Mammary epithelial cell (primary cell): ENCODE results near the gene LEFTY2.

ENCODE experiments used
- CTCF ChIP-seq, 2 donors: IDR thresholded peaks in 1 of 2; conservative IDR thresholded peaks in 1 of 2; 2 replicates each; pipeline ENCODE4 v1.5.1; 2011 to 2012; ENCODE audit warnings: inconsistent platforms in 2 of 2, low read length in 2 of 2, mild to moderate bottlenecking in 2 of 2, control low read depth in 1 of 2, low read depth in 1 of 2; ENCODE audit not compliant: insufficient read depth in 1 of 2; ENCODE audit errors: extremely low read depth in 1 of 2
- EZH2 ChIP-seq: IDR thresholded peaks from 2 replicates; pipeline ENCODE4 v1.6.1; 2012; ENCODE audit warnings: low read length, inconsistent platforms, borderline replicate concordance

GRCh38 chr1:225944387-225944786 is 3.4 kb upstream of the LEFTY2 start:
- TF ChIP-seq CTCF (conservative IDR thresholded peaks at IDR 0.05 in 1 of 2, IDR thresholded peaks at IDR 0.05 in 1 of 2; ENCODE audit: extremely low read depth in 1 of 2, insufficient read depth in 1 of 2, low read depth in 1 of 2, low read length in 2 of 2) (no peak), EZH2 (no peak)
